Stimulated activated CD8-positive, alpha-beta memory T cell treated with anti-CD3 and anti-CD28 coated beads, Interleukin-15, amount 100 ng/mL, for 48 hours (primary cell): ENCODE results near the gene MARCHF3.
"Not testable (repeated sequence)": the region's sequence is repeated elsewhere in the genome, so short reads cannot be mapped to it uniquely, and the experiment has no call there.

ENCODE experiments used
- DNase-seq, 2 donors: peaks; one replicate each; pipeline ENCODE4 v3.0.0-alpha.2; 2020; ENCODE audit warnings: low read depth in 2 of 2

Gene MARCHF3

GRCh38 chr5:127051591-127051990 lies 21.2 kb upstream of the MARCHF3 start:
- DNase-seq, result no peak

DNA sequence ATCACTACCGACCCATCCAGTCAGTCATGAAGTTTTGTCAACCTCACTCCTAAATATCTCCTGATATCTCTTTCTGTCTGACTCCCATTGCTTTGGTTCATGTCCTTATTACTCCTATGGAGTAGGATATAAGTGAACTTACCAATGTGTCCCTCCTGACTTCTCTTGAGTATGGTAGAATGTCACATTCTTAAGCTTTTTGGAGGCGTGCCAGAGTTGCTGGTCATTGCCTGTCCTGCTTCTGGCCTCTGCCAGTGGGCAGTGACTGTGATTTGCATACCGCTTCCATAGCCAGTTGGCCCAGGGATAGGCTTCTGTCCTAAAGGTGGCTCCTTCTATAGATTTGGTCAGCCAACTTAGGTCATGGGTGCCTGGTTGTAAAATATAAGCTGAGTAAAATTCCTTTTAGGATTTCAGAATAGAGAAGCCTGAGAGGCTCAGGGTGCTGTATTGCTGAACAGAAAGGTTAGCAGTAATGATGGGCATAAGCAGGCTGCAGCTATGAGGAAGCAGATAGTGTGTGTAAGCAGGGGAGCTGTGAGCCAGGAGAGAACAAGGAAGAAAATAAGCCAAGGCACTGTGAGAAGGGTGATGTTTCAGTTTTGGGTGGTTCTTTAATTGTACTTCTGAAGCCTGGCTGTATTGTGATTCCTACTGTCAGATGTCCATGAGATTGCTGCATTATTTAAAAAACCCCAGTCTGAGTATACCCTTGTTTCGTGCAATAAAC lies 16.1 kb upstream of the MARCHF3 start:
- no peak for DNase-seq

- no peak for DNase-seq
These were observed 12.2 kb upstream of the MARCHF3 start for GRCh38 chr5:127042593-127042992.

DNA sequence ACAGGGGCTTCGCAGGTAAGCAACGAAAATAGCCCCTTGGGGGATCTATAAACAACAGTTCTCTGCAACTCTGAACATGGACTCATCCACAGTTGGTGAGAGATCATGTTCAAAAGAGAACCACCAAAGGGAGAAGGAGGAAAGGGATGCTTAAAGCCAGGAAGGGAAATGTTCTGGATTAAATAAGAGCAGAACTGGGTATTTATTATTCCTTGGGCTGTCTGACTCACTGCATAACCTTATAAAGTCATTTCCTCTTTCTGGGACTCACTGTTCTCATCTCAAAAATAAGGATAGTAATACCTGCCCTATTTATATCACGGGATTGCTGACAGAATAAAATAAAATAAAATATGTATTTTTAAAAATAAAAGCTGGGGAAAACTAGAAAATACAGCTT lies 11.2 kb upstream of the MARCHF3 start:
- no peak for DNase-seq

DNA sequence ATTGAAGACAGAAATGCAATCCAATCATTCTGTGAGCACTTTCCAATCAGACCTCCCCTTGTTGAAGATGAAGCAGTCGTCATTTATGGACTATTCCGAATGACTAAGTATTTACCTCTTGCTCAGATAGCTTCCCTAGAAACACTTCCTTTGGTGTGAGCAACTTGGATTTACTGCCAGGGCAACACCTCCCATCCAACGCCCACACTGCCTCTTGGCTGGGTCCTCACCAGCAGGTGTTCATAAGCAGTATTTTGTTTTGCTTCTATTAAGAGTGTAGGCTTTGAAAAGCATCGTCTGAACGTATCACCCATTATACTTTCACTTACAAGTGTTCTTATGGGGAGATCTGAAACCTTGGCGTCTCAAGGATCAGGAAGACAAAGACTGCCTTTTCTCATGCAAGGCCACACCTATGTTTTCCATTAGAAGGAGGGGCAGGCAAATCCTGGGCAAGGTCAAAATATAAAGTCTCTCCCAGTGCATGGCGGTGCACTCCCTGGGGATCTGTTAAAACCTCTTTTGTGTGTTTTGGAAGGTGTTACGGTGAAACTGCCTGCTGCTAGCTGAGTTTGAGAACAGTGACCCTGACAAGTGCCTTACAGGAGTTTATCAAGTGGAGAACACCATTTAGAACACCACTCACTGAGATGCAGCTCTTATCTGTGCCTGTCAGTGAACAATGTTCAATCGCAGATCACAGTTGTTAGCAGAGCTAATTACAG lies 10.6 kb upstream of the MARCHF3 start:
- no peak for DNase-seq

GRCh38 chr5:127038550-127038949 lies 8.2 kb upstream of the MARCHF3 start:
- DNase-seq, result no peak

DNA sequence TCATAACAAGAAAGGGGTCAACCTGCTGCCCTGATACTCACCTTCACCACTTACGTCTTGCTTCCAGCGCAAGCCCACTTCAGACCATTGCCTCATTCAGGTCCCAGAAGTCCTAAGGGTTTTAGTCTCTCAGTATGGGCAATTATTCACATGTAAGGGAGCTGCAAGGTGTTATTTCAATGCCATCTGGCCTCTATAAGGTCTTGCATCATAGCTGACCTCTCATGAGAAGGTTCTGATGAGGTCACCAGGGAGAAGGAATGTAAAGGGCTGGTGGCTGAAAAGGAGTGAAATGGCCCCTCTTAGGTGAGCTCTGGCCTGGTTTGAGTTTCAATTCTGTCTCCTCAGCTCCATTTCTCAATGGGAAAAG lies 1.5 kb upstream of the MARCHF3 start:
- no peak for DNase-seq

DNA sequence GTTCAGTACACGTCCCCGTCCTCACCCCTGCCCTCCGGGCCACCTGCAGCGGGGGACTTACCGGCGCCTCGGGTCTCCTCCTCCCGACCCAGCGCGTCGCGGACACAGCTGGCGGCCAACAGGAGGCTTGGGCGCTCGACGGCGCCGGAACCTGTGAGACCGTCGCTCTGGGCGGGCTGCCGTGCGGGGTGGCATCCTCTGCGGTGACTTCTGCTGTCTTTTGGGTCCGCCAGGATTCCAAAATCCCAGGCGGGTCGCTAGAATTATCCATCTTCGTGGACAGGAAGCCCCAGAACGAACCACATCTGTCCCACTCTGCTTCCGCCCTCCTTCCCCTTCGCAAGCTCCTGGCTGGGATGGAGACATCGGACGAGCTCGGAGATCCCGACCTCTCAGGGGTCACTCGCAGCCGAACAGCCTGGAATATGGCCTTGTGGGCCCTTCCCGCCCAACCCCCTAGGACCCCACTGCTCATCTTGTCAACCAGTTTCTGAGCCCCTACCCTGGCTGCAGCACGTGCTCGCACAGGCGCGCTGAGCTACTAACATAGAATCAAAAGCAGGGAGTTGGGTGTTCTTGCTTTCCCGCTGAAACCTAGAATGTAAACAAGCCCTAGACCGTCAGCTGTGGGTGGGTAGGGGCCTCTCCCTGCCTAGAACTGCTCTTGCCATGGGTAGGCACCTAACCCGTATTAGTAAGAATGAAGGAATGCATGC lies 947 bp upstream of the MARCHF3 start:
- peak in 1 of 2 donors; percentile 2 for DNase-seq

DNA sequence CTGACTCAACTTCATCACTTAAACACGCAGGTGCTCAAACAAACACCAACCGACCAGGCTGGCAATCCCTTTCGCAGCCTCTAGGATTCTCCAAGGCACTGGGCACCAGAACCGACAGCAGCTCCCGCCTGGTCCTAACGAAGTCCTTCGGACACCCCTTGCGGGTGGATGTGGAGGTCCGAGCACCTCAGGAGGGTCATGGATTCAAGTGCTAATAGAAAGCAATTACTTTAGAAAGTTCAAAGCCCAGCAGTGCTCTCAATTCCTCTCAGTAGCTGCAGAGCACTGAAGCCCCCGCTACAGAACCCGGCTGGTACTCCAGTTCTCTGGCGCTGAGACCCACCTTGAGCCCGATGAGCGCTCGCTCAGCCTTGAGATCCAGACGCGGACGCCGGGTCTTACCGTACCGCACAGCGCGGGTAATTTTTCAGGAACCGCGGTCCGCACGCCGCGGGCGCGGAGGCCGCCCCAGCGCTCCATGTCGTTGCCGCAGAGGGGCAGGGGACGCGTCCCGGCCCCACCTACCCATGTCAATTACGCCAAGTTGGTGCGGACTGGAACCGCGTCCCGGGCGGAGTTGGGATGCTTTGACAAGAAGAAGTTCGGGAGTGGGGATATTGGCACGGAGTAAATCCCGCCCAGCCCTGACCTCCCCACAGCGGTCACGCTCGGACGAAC lies 638 bp downstream of the MARCHF3 start:
- peak in 1 of 2 donors; percentile 25 for DNase-seq

GRCh38 chr5:127028822-127029457 lies 1.4 kb downstream of the MARCHF3 start:
- DNase-seq, result no peak

GRCh38 chr5:127027539-127027938 lies 2.8 kb downstream of the MARCHF3 start:
- DNase-seq, result no peak

- DNase-seq, result no peak
These were observed 4.2 kb downstream of the MARCHF3 start for GRCh38 chr5:127026166-127026565.

DNA sequence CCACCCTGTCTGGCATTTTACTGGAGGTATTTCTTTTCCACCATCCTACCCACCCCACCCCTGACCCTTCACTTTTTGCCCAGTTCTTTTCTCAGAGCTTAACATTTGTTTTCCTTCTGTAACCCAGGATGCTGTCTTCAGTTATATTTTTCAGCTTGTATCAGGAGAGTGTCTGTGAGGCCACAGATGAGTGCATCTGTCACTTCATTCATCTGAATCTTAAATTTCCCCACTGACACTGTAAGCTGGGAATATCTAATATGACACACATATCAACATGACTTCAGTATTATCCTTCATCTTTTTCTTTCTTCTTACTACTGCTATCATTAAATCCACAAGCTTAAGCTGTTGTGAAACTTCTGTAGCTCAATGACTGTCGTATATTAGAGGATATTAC lies 4.9 kb downstream of the MARCHF3 start:
- no peak for DNase-seq

DNA sequence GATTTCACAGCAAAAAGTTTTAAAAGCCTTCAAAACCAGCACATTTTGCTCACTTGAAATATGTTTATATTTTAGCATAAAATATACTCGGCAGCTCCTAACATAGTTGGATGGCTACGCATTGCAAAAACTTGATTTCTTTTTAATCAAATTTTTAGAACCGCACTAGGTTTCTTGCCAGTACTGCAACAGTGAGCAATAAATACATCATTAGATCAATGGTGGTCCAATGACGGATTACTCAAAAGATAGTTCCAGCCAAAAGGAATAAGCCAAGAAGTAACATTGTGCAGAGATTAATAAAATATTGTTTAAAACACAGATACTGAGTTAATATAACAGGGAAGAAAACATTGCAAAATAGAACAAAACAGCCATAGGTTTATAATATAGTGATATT lies 5.5 kb downstream of the MARCHF3 start:
- no peak for DNase-seq

DNA sequence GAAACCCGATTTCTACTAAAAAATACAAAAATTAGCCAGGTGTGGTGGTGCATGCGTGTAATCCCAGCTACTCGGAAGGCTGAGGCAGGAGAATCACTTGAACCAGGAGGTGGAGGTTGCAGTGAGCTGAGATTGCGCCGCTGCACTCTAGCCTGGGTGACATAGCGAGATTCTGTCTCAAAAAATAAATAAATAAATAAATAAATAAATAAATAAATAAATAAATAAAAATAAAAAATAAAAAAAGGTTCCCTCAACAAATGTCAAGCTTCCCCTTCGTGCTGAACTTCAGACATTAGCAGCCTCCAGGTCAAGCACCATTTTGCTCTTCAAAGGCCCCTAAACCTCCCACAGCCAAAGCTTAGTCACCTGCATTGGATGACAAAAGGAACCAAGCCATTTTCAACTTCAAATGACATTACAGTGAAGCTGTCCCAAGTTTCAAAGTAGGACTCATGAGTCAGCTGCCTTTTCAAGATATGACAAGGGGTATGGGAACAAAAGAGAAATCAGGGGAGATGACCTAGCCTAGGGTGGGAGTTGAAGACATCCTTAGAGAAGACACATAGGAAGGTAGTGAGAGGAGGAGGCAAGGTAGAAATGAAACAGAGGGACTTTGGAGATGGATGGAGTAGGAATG lies 6.7 kb downstream of the MARCHF3 start:
- DNase-seq, result not testable (repeated sequence)

- DNase-seq, result no peak
These were observed 7.5 kb downstream of the MARCHF3 start for GRCh38 chr5:127022846-127023245.

- DNase-seq, result no peak
These were observed 10.4 kb downstream of the MARCHF3 start for GRCh38 chr5:127019928-127020327.

DNA sequence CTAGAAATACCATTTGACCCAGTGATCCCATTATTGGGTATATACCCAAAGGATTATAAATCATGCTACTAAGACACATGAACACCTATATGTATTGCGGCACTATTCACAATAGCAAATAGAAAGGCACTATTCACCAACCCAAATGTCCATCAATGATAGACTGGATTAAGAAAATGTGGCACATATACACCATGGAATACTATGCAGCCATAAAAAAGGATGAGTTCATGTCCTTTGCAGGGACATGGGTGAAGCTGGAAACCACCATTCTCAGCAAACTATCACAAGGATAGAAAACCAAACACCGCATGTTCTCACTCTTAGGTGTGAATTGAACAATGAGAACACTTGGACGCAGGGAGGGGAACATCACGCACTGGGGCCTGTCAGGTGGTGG lies 13.6 kb downstream of the MARCHF3 start:
- not testable (repeated sequence) for DNase-seq

DNA sequence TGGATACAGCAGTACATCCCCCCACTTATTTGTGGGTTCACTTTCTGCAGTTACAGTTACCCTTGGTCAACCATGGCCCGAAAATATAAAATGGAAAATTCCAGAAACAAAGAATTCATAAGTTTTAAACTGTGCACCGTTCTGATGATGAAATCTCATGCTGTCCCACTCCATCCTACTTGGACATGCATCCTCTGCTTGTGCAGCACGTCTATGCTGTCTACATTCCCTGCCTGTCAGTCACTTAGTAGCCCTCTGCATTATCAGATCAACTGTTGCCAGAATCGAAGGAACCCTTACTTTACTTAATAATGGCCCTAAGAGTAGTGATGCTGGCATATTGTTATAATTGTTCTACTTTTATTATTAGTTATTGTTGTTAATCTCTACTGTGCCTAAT lies 14.6 kb downstream of the MARCHF3 start:
- no peak for DNase-seq

- DNase-seq, result no peak
These were observed 15.8 kb downstream of the MARCHF3 start for GRCh38 chr5:127014573-127014972.

DNA sequence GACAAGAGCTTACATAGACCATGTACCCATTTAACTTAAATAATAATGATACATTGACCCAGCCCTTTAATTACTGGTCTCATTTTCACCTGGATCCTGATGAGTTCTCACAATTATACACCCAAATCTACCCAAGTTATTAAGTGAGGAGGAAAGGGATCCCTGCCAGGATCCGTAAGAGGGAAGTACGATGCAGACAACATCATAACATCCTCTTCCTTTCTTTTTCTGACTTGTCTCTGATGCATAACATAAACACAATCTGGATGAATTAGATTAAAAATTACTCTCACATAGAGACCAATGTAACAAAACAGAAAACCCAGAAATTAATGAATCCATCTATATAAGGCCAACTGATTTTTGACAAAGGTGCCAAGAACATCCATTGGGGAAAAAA lies 17.0 kb downstream of the MARCHF3 start:
- DNase-seq, result no peak
